ENCODE results near the gene GRM2. TPM values are rescaled to one million over a fixed set of nuclear protein-coding genes. Genes with fewer than 3 reads are reported as not detected.

GRM2 gene
- total RNA-seq, 1 donor from 2014 or later = not detected

GRCh38 chr3:51711352-51712037, 4.6 kb downstream of the GRM2 start:
- Histone ChIP-seq H3K9me3 (no peaks in the 10 kb centered on the region), H3K27ac (no peak overlapping the region), H3K27me3 (no peaks in the 10 kb centered on the region), H3K4me1 (no peaks in the 10 kb centered on the region), H3K4me3 (no peak overlapping the region), H3K36me3 (no peaks in the 10 kb centered on the region)
- intact Hi-C loops (cut with DNase I) = no loop called here
- peak in 1 of 2 donors; percentile 42 for DNase-seq (ENCODE audit: low spot score in 2 of 2)
- TF ChIP-seq CTCF (IDR thresholded peaks at IDR 0.05) = no peak

GRCh38 chr3:51712038-51712420, 5.2 kb downstream of the GRM2 start:
- no peak overlapping the region for H3K27ac ChIP-seq
- H3K27me3 ChIP-seq = no peaks in the 10 kb centered on the region
- TF ChIP-seq CTCF (IDR thresholded peaks at IDR 0.05) = no peak
- H3K36me3 ChIP-seq = no peaks in the 10 kb centered on the region
- H3K9me3 ChIP-seq = no peaks in the 10 kb centered on the region
- no peak for DNase-seq (ENCODE audit: low spot score in 2 of 2)
- no peak overlapping the region for H3K4me3 ChIP-seq
- H3K4me1 ChIP-seq = no peaks in the 10 kb centered on the region
- intact Hi-C loops (cut with DNase I) = no loop called here

- H3K27ac ChIP-seq = no peak overlapping the region
- H3K9me3 ChIP-seq = no peaks in the 10 kb centered on the region
- intact Hi-C loops (cut with DNase I) = no loop called here
- H3K27me3 ChIP-seq = no peaks in the 10 kb centered on the region
- H3K4me1 ChIP-seq = no peaks in the 10 kb centered on the region
- no peaks in the 10 kb centered on the region for H3K36me3 ChIP-seq
- TF ChIP-seq CTCF (IDR thresholded peaks at IDR 0.05) = no peak
- DNase-seq (ENCODE audit: low spot score in 2 of 2) = peak in 1 of 2 donors; percentile 61
- no peak overlapping the region for H3K4me3 ChIP-seq
Measured at GRCh38 chr3:51712511-51712931, 5.7 kb downstream of the GRM2 start.

- Histone ChIP-seq H3K4me3 (no peak overlapping the region), H3K4me1 (no peaks in the 10 kb centered on the region), H3K36me3 (no peaks in the 10 kb centered on the region), H3K9me3 (no peaks in the 10 kb centered on the region), H3K27ac (no peak overlapping the region), H3K27me3 (no peaks in the 10 kb centered on the region)
- intact Hi-C loops (cut with DNase I) = no loop called here
- TF ChIP-seq CTCF (IDR thresholded peaks at IDR 0.05) = no peak
- no peak for DNase-seq (ENCODE audit: low spot score in 2 of 2)
Measured at GRCh38 chr3:51712963-51713362, 6.1 kb downstream of the GRM2 start.

- Histone ChIP-seq H3K36me3 (no peaks in the 10 kb centered on the region), H3K27ac (no peak overlapping the region), H3K4me1 (no peaks in the 10 kb centered on the region), H3K27me3 (no peaks in the 10 kb centered on the region), H3K4me3 (no peak overlapping the region), H3K9me3 (no peaks in the 10 kb centered on the region)
- TF ChIP-seq CTCF (IDR thresholded peaks at IDR 0.05) = no peak
- DNase-seq (ENCODE audit: low spot score in 2 of 2) = peak in 1 of 2 donors; percentile 55
- intact Hi-C loops (cut with DNase I) = no loop called here
Measured at GRCh38 chr3:51715231-51715976, 8.5 kb downstream of the GRM2 start.
